T47D (cell line): ENCODE measurements around the gene LDLRAP1.
A peak's percentile ranks its signal among the peaks of the same experiment; 100 is the strongest.
"Not testable (repeated sequence)": the region's sequence is repeated elsewhere in the genome, so short reads cannot be mapped to it uniquely, and the experiment has no call there.

Experiments
- DNase-seq, 2 experiments: peaks; one replicate each; pipeline versions ENCODE4 v3.0.0 to v3.0.0-alpha.2; 2011 to 2012; ENCODE audit warnings: low read depth in 1 of 2, low spot score in 1 of 2
- JUND ChIP-seq: IDR thresholded peaks from 2 replicates; pipeline ENCODE4 v1.6.1; 2012; ENCODE audit warnings: low read depth
- in situ Hi-C: cut with HindIII; loops from 2 replicates; pipeline ENCODE4 v1.10.0; 2016; ENCODE audit warnings: low sequenced_read_pairs, low pct_unique_long_range_greater_than_20kb

Gene LDLRAP1

GRCh38 chr1:25543425-25544242 is at the start of gene LDLRAP1:
LDLRAP1 (plus strand) TSS chr1:25543606; CDS start chr1:25543699, 93 bp downstream.
- in situ Hi-C loops = no loop called here
- no peak for TF ChIP-seq JUND
- peak; percentile 69 to 80 for DNase-seq

GRCh38 chr1:25494952-25495351 is 48.5 kb upstream of the LDLRAP1 start:
- no peak for DNase-seq
- in situ Hi-C loops = no loop called here
- TF ChIP-seq JUND = no peak

GRCh38 chr1:25500694-25501093 is 42.7 kb upstream of the LDLRAP1 start:
- peak in 1 of 2 experiments; percentile 32 for DNase-seq
- no peak; the same call in 1 of the 2 replicates for TF ChIP-seq JUND
- in situ Hi-C loops = no loop called here

GRCh38 chr1:25501235-25502058 is 42.0 kb upstream of the LDLRAP1 start:
- in situ Hi-C loops = no loop called here
- TF ChIP-seq JUND = peak; percentile 61; the same call in 1 of the 2 replicates
- peak in 1 of 2 experiments; percentile 89 for DNase-seq

- no peak for DNase-seq
These were observed 40.4 kb upstream of the LDLRAP1 start for GRCh38 chr1:25502957-25503356.

GRCh38 chr1:25503551-25504426 is 39.6 kb upstream of the LDLRAP1 start:
- TF ChIP-seq JUND = no peak
- peak in 1 of 2 experiments; percentile 69 for DNase-seq
- in situ Hi-C loops = no loop called here

More at GRCh38 chr1:25502957-25503356, 40.4 kb upstream of the LDLRAP1 start:
- no peak for TF ChIP-seq JUND
- in situ Hi-C loops = no loop called here

- no peak for DNase-seq
- in situ Hi-C loops = no loop called here
- TF ChIP-seq JUND = no peak
These were observed 38.5 kb upstream of the LDLRAP1 start for GRCh38 chr1:25504706-25505595.

- no peak for TF ChIP-seq JUND
- no peak for DNase-seq
- in situ Hi-C loops = no loop called here
These were observed 37.6 kb upstream of the LDLRAP1 start for GRCh38 chr1:25505656-25506385.

- DNase-seq, in situ Hi-C loops: not testable (repeated sequence)
These were observed 36.6 kb upstream of the LDLRAP1 start for GRCh38 chr1:25506566-25507463.

GRCh38 chr1:25513666-25514065 is 29.7 kb upstream of the LDLRAP1 start:
- TF ChIP-seq JUND = no peak
- in situ Hi-C loops = no loop called here

More at GRCh38 chr1:25513666-25514065, 29.7 kb upstream of the LDLRAP1 start:
- DNase-seq = no peak
